ENCODE measurements around the gene COX15.
"Not testable (repeated sequence)": the region's sequence is repeated elsewhere in the genome, so short reads cannot be mapped to it uniquely, and the experiment has no call there.

Gene COX15

GRCh38 chr10:99760321-99760720, 28.4 kb upstream of the COX15 start:
- TF ChIP-seq CTCF (IDR thresholded peaks at IDR 0.05; ENCODE audit: unreplicated experiment in 3 of 3), result no peak
- H3K9me3 Mint-ChIP-seq, result peaks cover 4% of the 10 kb centered on the region
- H3K27me3 Mint-ChIP-seq (ENCODE audit: low read depth), result no peaks in the 10 kb centered on the region
- peaks cover 23% of the 10 kb centered on the region for H3K4me1 Mint-ChIP-seq
- H3K36me3 Mint-ChIP-seq (ENCODE audit: low read depth), result peaks cover 57% of the 10 kb centered on the region
- no peak overlapping the region for H3K4me3 Mint-ChIP-seq
- no peak overlapping the region for H3K27ac Mint-ChIP-seq

- Mint-ChIP-seq H3K36me3 (ENCODE audit: low read depth) (peaks cover 68% of the 10 kb centered on the region), H3K4me3 (no peak overlapping the region), H3K27me3 (ENCODE audit: low read depth) (no peaks in the 10 kb centered on the region), H3K4me1 (peaks cover 23% of the 10 kb centered on the region), H3K9me3 (peaks cover 3% of the 10 kb centered on the region), H3K27ac (peak overlapping the region; percentile 62 to 69 (median 62))
- no peak for TF ChIP-seq CTCF (IDR thresholded peaks at IDR 0.05; ENCODE audit: unreplicated experiment in 3 of 3)
Observed at GRCh38 chr10:99758211-99758891, 26.4 kb upstream of the COX15 start.

GRCh38 chr10:99756159-99756558, 24.2 kb upstream of the COX15 start:
- no peak overlapping the region for H3K27ac Mint-ChIP-seq
- no peak overlapping the region for H3K4me3 Mint-ChIP-seq
- peaks cover 17% of the 10 kb centered on the region for H3K4me1 Mint-ChIP-seq
- TF ChIP-seq CTCF (IDR thresholded peaks at IDR 0.05; ENCODE audit: unreplicated experiment in 3 of 3), result no peak
- peaks cover 66% of the 10 kb centered on the region for H3K36me3 Mint-ChIP-seq (ENCODE audit: low read depth)
- no peaks in the 10 kb centered on the region for H3K9me3 Mint-ChIP-seq
- H3K27me3 Mint-ChIP-seq (ENCODE audit: low read depth), result no peaks in the 10 kb centered on the region

- H3K9me3 Mint-ChIP-seq, result no peaks in the 10 kb centered on the region
- TF ChIP-seq CTCF (IDR thresholded peaks at IDR 0.05; ENCODE audit: unreplicated experiment in 3 of 3), result no peak
- H3K27me3 Mint-ChIP-seq (ENCODE audit: low read depth), result no peaks in the 10 kb centered on the region
- peaks cover 15% of the 10 kb centered on the region for H3K4me1 Mint-ChIP-seq
- H3K36me3 Mint-ChIP-seq (ENCODE audit: low read depth), result peaks cover 62% of the 10 kb centered on the region
- no peak overlapping the region for H3K4me3 Mint-ChIP-seq
- H3K27ac Mint-ChIP-seq, result no peak overlapping the region
Observed at GRCh38 chr10:99754670-99755069, 22.7 kb upstream of the COX15 start.

GRCh38 chr10:99750641-99751040, 18.7 kb upstream of the COX15 start:
- Mint-ChIP-seq H3K27me3 (ENCODE audit: low read depth) (no peaks in the 10 kb centered on the region), H3K36me3 (ENCODE audit: low read depth) (peaks cover 42% of the 10 kb centered on the region), H3K9me3 (no peaks in the 10 kb centered on the region), H3K27ac (no peak overlapping the region), H3K4me1 (no peaks in the 10 kb centered on the region), H3K4me3 (no peak overlapping the region)
- no peak for TF ChIP-seq CTCF (IDR thresholded peaks at IDR 0.05; ENCODE audit: unreplicated experiment in 3 of 3)

- no peak overlapping the region for H3K4me3 Mint-ChIP-seq
- TF ChIP-seq CTCF (IDR thresholded peaks at IDR 0.05; ENCODE audit: unreplicated experiment in 3 of 3), result no peak
- peaks cover 38% of the 10 kb centered on the region for H3K36me3 Mint-ChIP-seq (ENCODE audit: low read depth)
- no peaks in the 10 kb centered on the region for H3K4me1 Mint-ChIP-seq
- no peaks in the 10 kb centered on the region for H3K27me3 Mint-ChIP-seq (ENCODE audit: low read depth)
- H3K27ac Mint-ChIP-seq, result peak overlapping the region in 2 of 3 experiments; percentile 1 to 11
- H3K9me3 Mint-ChIP-seq, result no peaks in the 10 kb centered on the region
Observed at GRCh38 chr10:99748823-99749451, 17.0 kb upstream of the COX15 start.

GRCh38 chr10:99746166-99746565, 14.2 kb upstream of the COX15 start:
- H3K4me1 Mint-ChIP-seq; H3K9me3 Mint-ChIP-seq; H3K27ac Mint-ChIP-seq; H3K27me3 Mint-ChIP-seq (ENCODE audit: low read depth); H3K4me3 Mint-ChIP-seq: not testable (repeated sequence)
- peaks cover 50% of the 10 kb centered on the region for H3K36me3 Mint-ChIP-seq (ENCODE audit: low read depth)
